ENCODE measurements around the gene BNIP3. TPM values are rescaled to one million over a fixed set of nuclear protein-coding genes. Genes with fewer than 3 reads are reported as not detected.

Gene BNIP3
- total RNA-seq, 1 experiment from 2014 or later, result 18.4 TPM

- BruUV-seq (replicated peaks), result no TSS peak
- CTCF ChIA-PET, result no interaction called here
- Mint-ChIP-seq H3K4me3 (ENCODE audit: unreplicated experiment) (no peak overlapping the region), H3K27ac (ENCODE audit: unreplicated experiment) (no peak overlapping the region), H3K27me3 (ENCODE audit: insufficient read depth, unreplicated experiment) (peaks cover 8% of the 10 kb centered on the region), H3K4me1 (ENCODE audit: low read depth, unreplicated experiment) (no peaks in the 10 kb centered on the region), H3K36me3 (ENCODE audit: insufficient read depth, unreplicated experiment) (no peaks in the 10 kb centered on the region), H3K9me3 (ENCODE audit: unreplicated experiment) (no peaks in the 10 kb centered on the region)
- no peaks in the 10 kb centered on the region for H3K36me3 ChIP-seq (ENCODE audit: control insufficient read depth, insufficient read depth, low read length)
- no peaks in the 10 kb centered on the region for H3K27me3 ChIP-seq (replicated peaks; ENCODE audit: control insufficient read depth, insufficient read depth, low read length)
- no peak for DNase-seq
- POLR2A ChIA-PET, result no interaction called here
- intact Hi-C loops (cut with micrococcal nuclease; ENCODE audit: unreplicated experiment), result no loop called here
- no peaks in the 10 kb centered on the region for H3K4me1 ChIP-seq
- no peak overlapping the region for H3K4me3 ChIP-seq (ENCODE audit: low read depth, low read length)
- no peak for TF ChIP-seq CTCF (IDR thresholded peaks at IDR 0.05; ENCODE audit: insufficient read depth in 1 of 2, low read depth in 1 of 2, low read length in 1 of 2, severe bottlenecking in 1 of 2, unreplicated experiment in 1 of 2)
- no peaks in the 10 kb centered on the region; the same call in 1 of the 2 replicates for H3K9me3 ChIP-seq
Observed at GRCh38 chr10:132005147-132005546, 23.4 kb upstream of the BNIP3 start.

- ChIA-PET POLR2A (no interaction called here), CTCF (no interaction called here)
- H3K4me3 Mint-ChIP-seq (ENCODE audit: unreplicated experiment), result no peak overlapping the region
- H3K4me1 ChIP-seq, result no peaks in the 10 kb centered on the region
- no peaks in the 10 kb centered on the region for H3K4me1 Mint-ChIP-seq (ENCODE audit: low read depth, unreplicated experiment)
- H3K36me3 Mint-ChIP-seq (ENCODE audit: insufficient read depth, unreplicated experiment), result no peaks in the 10 kb centered on the region
- no peaks in the 10 kb centered on the region; the same call in 1 of the 2 replicates for H3K9me3 ChIP-seq
- H3K27me3 ChIP-seq (replicated peaks; ENCODE audit: control insufficient read depth, insufficient read depth, low read length), result no peaks in the 10 kb centered on the region
- DNase-seq, result no peak
- no peak for TF ChIP-seq CTCF (IDR thresholded peaks at IDR 0.05; ENCODE audit: insufficient read depth in 1 of 2, low read depth in 1 of 2, low read length in 1 of 2, severe bottlenecking in 1 of 2, unreplicated experiment in 1 of 2)
- intact Hi-C loops (cut with micrococcal nuclease; ENCODE audit: unreplicated experiment), result no loop called here
- H3K9me3 Mint-ChIP-seq (ENCODE audit: unreplicated experiment), result no peaks in the 10 kb centered on the region
- no TSS peak for BruUV-seq (replicated peaks)
- no peaks in the 10 kb centered on the region for H3K36me3 ChIP-seq (ENCODE audit: control insufficient read depth, insufficient read depth, low read length)
- H3K27ac Mint-ChIP-seq (ENCODE audit: unreplicated experiment), result no peak overlapping the region
- no peak overlapping the region for H3K4me3 ChIP-seq (ENCODE audit: low read depth, low read length)
- peaks cover 2% of the 10 kb centered on the region for H3K27me3 Mint-ChIP-seq (ENCODE audit: insufficient read depth, unreplicated experiment)
Observed at GRCh38 chr10:132004052-132004451, 22.3 kb upstream of the BNIP3 start.

DNA sequence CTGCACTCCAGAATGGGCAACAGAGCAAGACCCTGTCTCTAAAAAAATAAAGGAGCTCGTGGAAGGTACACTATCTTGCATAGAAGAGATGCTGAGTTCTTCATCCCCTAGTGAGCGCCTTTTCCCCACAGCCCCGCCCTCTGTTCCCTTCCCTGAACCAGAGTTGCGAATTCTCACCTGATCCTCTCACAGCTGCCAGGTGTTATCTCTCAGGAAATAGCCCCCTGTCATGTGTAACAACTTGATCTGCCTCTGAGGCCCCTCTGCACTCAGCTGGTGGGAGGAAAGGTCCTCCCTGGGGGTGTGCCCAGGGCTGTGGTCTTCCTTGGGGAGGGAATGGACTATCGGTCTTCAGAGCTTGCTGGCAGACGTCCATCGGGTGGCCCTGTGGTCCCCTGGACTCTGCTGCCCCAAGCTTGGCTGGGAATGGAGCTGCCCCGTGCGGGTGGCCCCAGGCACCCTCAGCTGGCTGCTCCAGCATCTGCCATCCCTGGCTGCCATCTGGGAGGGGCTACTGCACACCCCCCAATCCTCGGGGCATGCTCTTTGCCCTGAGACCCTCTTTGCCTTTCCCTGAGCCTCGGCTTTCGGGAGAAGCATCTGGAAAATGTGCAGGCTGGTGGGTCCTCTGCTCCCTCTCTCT lies 21.7 kb upstream of the BNIP3 start:
- CTCF ChIA-PET, result no interaction called here
- peaks cover 2% of the 10 kb centered on the region for H3K4me1 Mint-ChIP-seq (ENCODE audit: low read depth, unreplicated experiment)
- intact Hi-C loops (cut with micrococcal nuclease; ENCODE audit: unreplicated experiment), result no loop called here

More for the DNA sequence above, 21.7 kb upstream of the BNIP3 start:
- Mint-ChIP-seq H3K27ac (ENCODE audit: unreplicated experiment) (no peak overlapping the region), H3K36me3 (ENCODE audit: insufficient read depth, unreplicated experiment) (no peaks in the 10 kb centered on the region), H3K9me3 (ENCODE audit: unreplicated experiment) (no peaks in the 10 kb centered on the region), H3K27me3 (ENCODE audit: insufficient read depth, unreplicated experiment) (peaks cover 2% of the 10 kb centered on the region), H3K4me3 (ENCODE audit: unreplicated experiment) (no peak overlapping the region)
- TF ChIP-seq CTCF (IDR thresholded peaks at IDR 0.05; ENCODE audit: insufficient read depth in 1 of 2, low read depth in 1 of 2, low read length in 1 of 2, severe bottlenecking in 1 of 2, unreplicated experiment in 1 of 2), result no peak
- Histone ChIP-seq H3K9me3 (no peaks in the 10 kb centered on the region; the same call in 1 of the 2 replicates), H3K4me3 (ENCODE audit: low read depth, low read length) (no peak overlapping the region), H3K27me3 (replicated peaks; ENCODE audit: control insufficient read depth, insufficient read depth, low read length) (no peaks in the 10 kb centered on the region), H3K4me1 (peaks cover 4% of the 10 kb centered on the region), H3K36me3 (ENCODE audit: control insufficient read depth, insufficient read depth, low read length) (no peaks in the 10 kb centered on the region)
- POLR2A ChIA-PET, result no interaction called here
- BruUV-seq (replicated peaks), result no TSS peak
- no peak for DNase-seq
